Osteoblast (primary cell): ENCODE measurements around the gene UPF2. TPM values are rescaled to one million over a fixed set of nuclear protein-coding genes. Genes with fewer than 3 reads are reported as not detected.
A peak's percentile ranks its signal among the peaks of the same experiment; 100 is the strongest.

Source experiments
- DNase-seq: peaks from one replicate; pipeline ENCODE4 v3.0.0; 2011; ENCODE audit warnings: low spot score, mixed read lengths; ENCODE audit not compliant: insufficient read length; ENCODE audit errors: missing footprints
- H2AFZ ChIP-seq: 2 replicates; pipeline ENCODE4 v1.6.0; 2011; ENCODE audit warnings: mild to moderate bottlenecking, low read length
- H3K27ac ChIP-seq: 2 replicates; pipeline ENCODE4 v1.5.1; 2011; ENCODE audit warnings: mild to moderate bottlenecking, low read depth, low read length, moderate library complexity
- H3K27me3 ChIP-seq: 2 replicates; pipeline ENCODE4 v1.6.0; 2012; ENCODE audit warnings: mild to moderate bottlenecking, control low read depth, inconsistent platforms, low read length, moderate library complexity; ENCODE audit not compliant: insufficient read depth
- H3K36me3 ChIP-seq: 2 replicates; pipeline ENCODE4 v1.5.1; 2011; ENCODE audit warnings: mild to moderate bottlenecking, low read length, control low read depth, moderate library complexity; ENCODE audit not compliant: insufficient read depth
- H3K4me1 ChIP-seq: 2 replicates; pipeline ENCODE4 v1.5.1; 2011; ENCODE audit warnings: mild to moderate bottlenecking, low read length, control low read depth, moderate library complexity; ENCODE audit not compliant: insufficient read depth
- H3K4me2 ChIP-seq: 2 replicates; pipeline ENCODE4 v1.6.0; 2011; ENCODE audit warnings: mild to moderate bottlenecking, low read length; ENCODE audit not compliant: insufficient read depth
- H3K4me3 ChIP-seq: fragments of 200-600 bp; sonication (generic); 3 replicates; pipeline ENCODE4 v1.5.1; 2012; ENCODE audit warnings: mild to moderate bottlenecking, low read length, inconsistent platforms; ENCODE audit not compliant: insufficient read depth
- H3K79me2 ChIP-seq: 2 replicates; pipeline ENCODE4 v1.6.0; 2012; ENCODE audit warnings: mild to moderate bottlenecking, low read length, control low read depth, inconsistent platforms; ENCODE audit not compliant: insufficient read depth
- H3K9me3 ChIP-seq: 2 replicates; pipeline ENCODE4 v1.5.1; 2011; ENCODE audit warnings: low read depth, low read length, control low read depth
- H4K20me1 ChIP-seq: 2 replicates; pipeline ENCODE4 v1.6.0; 2012; ENCODE audit warnings: mild to moderate bottlenecking, low read length, control low read depth; ENCODE audit not compliant: insufficient read depth
- total RNA-seq: library from RNA; depleted of rRNA; stranded (reverse); fragments of >200 nt; gene quantifications from 2 replicates; pipeline ENCODE4 v1.2.3, GENCODE V29; 2012
- TF ChIP-seq, protein P1 (sequence below): IDR thresholded peaks from 2 replicates; pipeline ENCODE4 v1.5.1; 2011; ENCODE audit warnings: mild to moderate bottlenecking, low read depth, low read length, moderate library complexity; ENCODE audit errors: extremely low read depth

UPF2 gene
- total RNA-seq, 1 donor = 15.9 TPM

DNA sequence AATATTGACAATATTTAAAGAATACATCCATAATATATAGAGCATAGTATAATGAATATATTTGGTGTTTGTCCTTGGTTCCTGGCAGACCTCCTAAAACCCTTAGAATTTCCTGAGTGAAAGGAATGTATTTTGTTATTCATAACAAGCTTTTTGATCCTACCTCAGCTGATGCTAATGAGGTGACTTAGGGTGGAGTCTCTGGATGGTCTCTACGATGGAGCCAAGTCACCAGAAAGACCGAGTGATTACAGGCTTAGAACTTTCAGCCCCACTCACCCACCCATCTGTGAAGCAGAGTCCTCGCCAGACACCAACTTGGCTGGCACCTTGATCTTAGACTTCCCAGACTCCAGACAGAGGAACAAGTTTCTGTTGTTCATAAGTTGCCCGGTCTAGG lies 35.9 kb downstream of the UPF2 start:
- no peaks in the 10 kb centered on the region for H3K9me3 ChIP-seq
- TF ChIP-seq, protein P1, sequence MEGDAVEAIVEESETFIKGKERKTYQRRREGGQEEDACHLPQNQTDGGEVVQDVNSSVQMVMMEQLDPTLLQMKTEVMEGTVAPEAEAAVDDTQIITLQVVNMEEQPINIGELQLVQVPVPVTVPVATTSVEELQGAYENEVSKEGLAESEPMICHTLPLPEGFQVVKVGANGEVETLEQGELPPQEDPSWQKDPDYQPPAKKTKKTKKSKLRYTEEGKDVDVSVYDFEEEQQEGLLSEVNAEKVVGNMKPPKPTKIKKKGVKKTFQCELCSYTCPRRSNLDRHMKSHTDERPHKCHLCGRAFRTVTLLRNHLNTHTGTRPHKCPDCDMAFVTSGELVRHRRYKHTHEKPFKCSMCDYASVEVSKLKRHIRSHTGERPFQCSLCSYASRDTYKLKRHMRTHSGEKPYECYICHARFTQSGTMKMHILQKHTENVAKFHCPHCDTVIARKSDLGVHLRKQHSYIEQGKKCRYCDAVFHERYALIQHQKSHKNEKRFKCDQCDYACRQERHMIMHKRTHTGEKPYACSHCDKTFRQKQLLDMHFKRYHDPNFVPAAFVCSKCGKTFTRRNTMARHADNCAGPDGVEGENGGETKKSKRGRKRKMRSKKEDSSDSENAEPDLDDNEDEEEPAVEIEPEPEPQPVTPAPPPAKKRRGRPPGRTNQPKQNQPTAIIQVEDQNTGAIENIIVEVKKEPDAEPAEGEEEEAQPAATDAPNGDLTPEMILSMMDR = no peak
- no peak overlapping the region for H2AFZ ChIP-seq
- H3K4me1 ChIP-seq = no peaks in the 10 kb centered on the region
- peak; percentile 15 for DNase-seq
- peaks cover 14% of the 10 kb centered on the region for H3K79me2 ChIP-seq
- no peaks in the 10 kb centered on the region for H3K27me3 ChIP-seq
- no peaks in the 10 kb centered on the region for H4K20me1 ChIP-seq
- H3K4me2 ChIP-seq = no peak overlapping the region
- H3K36me3 ChIP-seq = peaks cover 25% of the 10 kb centered on the region
- H3K27ac ChIP-seq = no peak overlapping the region
- H3K4me3 ChIP-seq = no peak overlapping the region

DNA sequence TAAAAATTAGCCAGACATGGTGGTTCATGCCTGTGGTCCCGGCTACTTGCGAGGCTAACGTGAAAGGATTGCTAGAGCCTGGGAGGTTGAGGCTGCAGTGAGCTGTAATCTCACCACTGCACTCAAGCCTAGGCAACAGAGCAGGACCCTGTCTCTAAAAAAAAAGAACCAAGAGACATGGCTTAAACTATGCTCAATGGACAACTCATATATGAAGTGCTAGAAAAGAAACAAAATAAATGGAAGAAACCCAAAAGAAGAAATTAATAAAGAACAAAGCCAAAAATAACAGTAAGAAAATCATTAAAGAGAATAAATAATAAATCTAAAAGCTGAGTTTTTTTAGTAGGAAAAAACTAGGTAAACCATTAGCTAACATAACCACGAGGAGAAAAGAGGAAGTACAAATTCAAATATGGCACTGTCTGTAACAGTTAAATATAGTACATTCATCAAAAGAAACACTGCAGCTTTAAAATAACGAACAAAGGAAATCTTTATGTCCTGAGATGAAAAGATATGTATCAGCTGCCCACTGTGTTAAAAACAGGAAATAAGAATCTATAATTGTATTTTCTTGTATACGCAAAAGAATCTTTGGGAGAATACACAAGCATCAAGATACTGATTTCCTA lies 48.7 kb downstream of the UPF2 start:
- Histone ChIP-seq H3K36me3 (peaks cover 17% of the 10 kb centered on the region), H3K27me3 (no peaks in the 10 kb centered on the region), H3K4me2 (no peak overlapping the region), H4K20me1 (no peaks in the 10 kb centered on the region), H3K79me2 (no peaks in the 10 kb centered on the region), H3K4me1 (no peaks in the 10 kb centered on the region), H3K9me3 (no peaks in the 10 kb centered on the region), H3K27ac (no peak overlapping the region), H3K4me3 (no peak overlapping the region), H2AFZ (no peak overlapping the region)
- TF ChIP-seq, protein P1 = no peak
- no peak for DNase-seq

DNA sequence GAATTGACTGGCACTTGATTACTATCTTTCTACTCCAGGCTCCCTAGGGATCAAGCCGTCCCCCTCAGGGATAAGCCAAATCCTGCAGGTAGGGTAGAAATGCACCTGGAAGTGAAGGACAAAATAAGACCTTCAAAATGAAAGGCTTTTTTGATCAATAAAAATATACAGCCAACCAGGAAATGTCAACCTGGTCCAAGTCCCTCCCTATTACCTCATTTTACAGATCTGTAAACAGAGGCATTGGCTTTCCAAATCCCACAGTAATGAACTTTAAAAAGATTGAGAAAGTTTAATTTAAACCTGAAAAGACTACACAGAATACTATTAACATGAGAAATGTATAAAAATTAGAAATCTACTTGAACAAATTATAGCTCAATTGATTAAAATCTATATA lies 53.7 kb downstream of the UPF2 start:
- H3K9me3 ChIP-seq = no peaks in the 10 kb centered on the region
- DNase-seq = no peak
- peaks cover 5% of the 10 kb centered on the region for H4K20me1 ChIP-seq
- no peak overlapping the region for H2AFZ ChIP-seq
- H3K4me2 ChIP-seq = no peak overlapping the region
- no peaks in the 10 kb centered on the region for H3K4me1 ChIP-seq
- no peaks in the 10 kb centered on the region for H3K27me3 ChIP-seq
- H3K27ac ChIP-seq = no peak overlapping the region
- H3K79me2 ChIP-seq = no peaks in the 10 kb centered on the region
- no peak overlapping the region for H3K4me3 ChIP-seq
- peaks cover 17% of the 10 kb centered on the region for H3K36me3 ChIP-seq
- TF ChIP-seq, protein P1 = no peak

DNA sequence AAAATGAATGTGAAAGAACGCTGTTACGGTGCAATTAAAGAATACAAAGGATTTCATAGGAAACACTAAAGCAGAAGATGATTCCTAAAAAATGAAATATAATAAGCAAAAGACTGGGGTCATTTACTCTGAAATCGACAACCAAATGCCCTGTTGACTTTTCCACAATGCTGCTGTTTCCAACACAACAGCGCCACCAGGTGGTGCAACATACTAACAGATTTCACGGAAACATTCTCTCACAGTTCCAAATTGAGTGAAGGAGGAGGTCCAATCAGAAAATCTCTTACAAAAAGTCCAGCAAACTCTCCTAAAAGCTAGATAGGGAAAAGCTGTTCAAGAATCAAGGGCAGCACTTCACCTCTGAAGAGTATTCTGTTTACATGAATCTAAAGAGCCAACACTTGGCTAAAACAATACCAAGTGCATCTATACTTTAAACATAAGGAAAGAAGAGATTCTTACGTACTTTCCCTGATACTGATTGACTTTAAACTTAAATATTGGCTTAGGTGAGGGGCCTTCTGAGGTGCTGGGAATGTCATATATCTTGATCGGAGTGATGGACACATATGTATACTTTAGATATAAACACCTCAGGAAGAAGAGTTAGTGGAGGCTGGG lies 55.9 kb downstream of the UPF2 start:
- TF ChIP-seq, protein P1 = peak; percentile 90
- Histone ChIP-seq H3K4me3 (no peak overlapping the region), H3K4me1 (no peaks in the 10 kb centered on the region), H4K20me1 (peaks cover 5% of the 10 kb centered on the region), H2AFZ (no peak overlapping the region), H3K27me3 (no peaks in the 10 kb centered on the region), H3K79me2 (no peaks in the 10 kb centered on the region), H3K4me2 (no peak overlapping the region), H3K9me3 (no peaks in the 10 kb centered on the region), H3K36me3 (peaks cover 19% of the 10 kb centered on the region), H3K27ac (no peak overlapping the region)
- peak; percentile 91 for DNase-seq
